Upper lobe of left lung (tissue), 6 donors: ENCODE results near the gene ZNF750. TPM values are rescaled to one million over a fixed set of nuclear protein-coding genes. Genes with fewer than 3 reads are reported as not detected.
A peak's percentile ranks its signal among the peaks of the same experiment; 100 is the strongest.

Experiments
- ATAC-seq, 2 donors: fragments of 200-7000 bp; cut with Tn5 transposase; one replicate each; pipeline ENCODE4 v1.9.1; 2022; ENCODE audit warnings: mild to moderate bottlenecking in 2 of 2, moderate library complexity in 2 of 2; ENCODE audit not compliant: low FRiP score in 2 of 2
- DNase-seq, 2 donors: peaks; one replicate each; pipeline ENCODE4 v3.0.0-alpha.2; 2019 to 2020
- H3K27ac ChIP-seq, 4 donors: fragments of 200-600 bp; sonication (generic); one replicate each; pipeline ENCODE4 v1.5.1; 2016 to 2019
- H3K27me3 ChIP-seq, 4 donors: fragments of 200-600 bp; sonication (generic); one replicate each; pipeline ENCODE4 v1.5.1; 2017 to 2019
- H3K36me3 ChIP-seq, 4 donors: fragments of 200-600 bp; sonication (generic); one replicate each; pipeline ENCODE4 v1.5.1; 2016 to 2019
- H3K4me1 ChIP-seq, 4 donors: fragments of 200-600 bp; sonication (generic); one replicate each; pipeline ENCODE4 v1.5.1; 2018 to 2019
- H3K4me3 ChIP-seq, 4 donors: fragments of 200-600 bp; sonication (generic); one replicate each; pipeline ENCODE4 v1.5.1; 2017 to 2019; ENCODE audit warnings: mild to moderate bottlenecking in 2 of 4, moderate library complexity in 1 of 4
- H3K9me3 ChIP-seq, 4 donors: fragments of 200-600 bp; sonication (generic); one replicate each; pipeline ENCODE4 v1.5.1; 2018 to 2019
- CTCF ChIP-seq, 6 experiments: fragments of 450-650 bp in 4 of 6; fragments of 200-600 bp in 2 of 6; sonication (generic) in 2 of 6; IDR thresholded peaks; one replicate each; pipeline ENCODE4 v1.5.1; 2016 to 2019; ENCODE audit warnings: antibody characterized with exemption in 6 of 6
- EP300 ChIP-seq, 4 donors: sonication (generic); formaldehyde crosslinking; IDR thresholded peaks; one replicate each; pipeline ENCODE4 v1.5.1; 2017; ENCODE audit warnings: antibody characterized with exemption in 4 of 4, control low read depth in 2 of 4
- POLR2A ChIP-seq, 4 donors: fragments of 450-650 bp; IDR thresholded peaks; one replicate each; pipeline ENCODE4 v1.5.1; 2016 to 2017; ENCODE audit warnings: antibody characterized with exemption in 4 of 4, mild to moderate bottlenecking in 2 of 4
- POLR2AphosphoS5 ChIP-seq, 2 donors: sonication (generic); formaldehyde crosslinking; IDR thresholded peaks; one replicate each; pipeline ENCODE4 v1.5.1; 2017; ENCODE audit warnings: antibody characterized with exemption in 2 of 2
- WGBS, 2 donors: methylation state at CpG; one replicate each; pipeline ENCODE4 v1.1.5; 2017 to 2018; 5-methylcytosine and 5-hydroxymethylcytosine counted together
- total RNA-seq, 6 donors: library from RNA; depleted of rRNA in 4 of 6; stranded (reverse); fragments of >200 nt in 4 of 6; gene quantifications; one replicate each; pipeline versions ENCODE4 v1.1.0 to v1.2.1, GENCODE V29; 2016 to 2021
- donor health status: DM: no; HTN: no; CAD: no; lungs with moderate emphysema.
- donor health status: DM: no; HTN: yes; CAD: no; lungs with severe emphysema.

ZNF750 gene
- total RNA-seq, 6 donors from 2014 or later: 2.9 to 14.4 (median 6.9) TPM

GRCh38 chr17:82807562-82807961 is 32.3 kb downstream of the ZNF750 start:
- H3K4me3 ChIP-seq: no peak overlapping the region
- TF ChIP-seq EP300 (IDR thresholded peaks at IDR 0.05) (no peak), POLR2AphosphoS5 (IDR thresholded peaks at IDR 0.05) (no peak), CTCF (IDR thresholded peaks at IDR 0.05) (no peak)
- H3K36me3 ChIP-seq: peaks cover 4 to 46% (median 20%) of the 10 kb centered on the region in 4 donors

DNA sequence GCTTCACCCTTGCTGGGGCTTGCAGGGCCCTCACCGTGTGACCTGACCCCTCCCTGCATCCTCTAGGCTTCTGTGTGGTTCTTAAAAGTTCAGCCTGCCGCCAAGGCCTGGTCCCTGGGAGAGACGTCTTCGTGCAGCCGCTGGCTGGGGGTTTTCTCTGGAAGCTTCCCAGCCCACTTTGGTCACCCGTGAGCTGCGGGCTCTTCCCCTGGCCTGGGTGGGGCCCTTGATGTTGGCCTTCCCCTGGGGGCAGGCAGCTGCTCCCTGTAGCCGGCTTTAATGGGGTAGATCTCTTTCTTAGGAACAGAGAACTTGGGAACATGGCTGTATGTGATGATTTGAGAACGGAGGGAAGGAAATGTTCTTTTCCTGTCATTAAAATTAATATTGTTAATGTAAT is 32.7 kb downstream of the ZNF750 start:
- Histone ChIP-seq H3K4me1 (no peaks in the 10 kb centered on the region), H3K4me3 (no peak overlapping the region), H3K36me3 (peaks cover 4 to 45% (median 20%) of the 10 kb centered on the region in 4 donors), H3K9me3 (no peaks in the 10 kb centered on the region), H3K27me3 (no peaks in the 10 kb centered on the region), H3K27ac (no peak overlapping the region)
- DNase-seq: no peak
- WGBS, 2 donors: 73 to 77% methylated on average over 4 to 8 of the region's 9 CpGs
- ATAC-seq: no peak
- TF ChIP-seq POLR2A (IDR thresholded peaks at IDR 0.05): no peak
- TF ChIP-seq CTCF (IDR thresholded peaks at IDR 0.05): no peak
- no peak for TF ChIP-seq EP300 (IDR thresholded peaks at IDR 0.05)
- no peak for TF ChIP-seq POLR2AphosphoS5 (IDR thresholded peaks at IDR 0.05)

More at GRCh38 chr17:82807562-82807961, 32.3 kb downstream of the ZNF750 start:
- no peaks in the 10 kb centered on the region for H3K9me3 ChIP-seq
- H3K27ac ChIP-seq: no peak overlapping the region
- no peak for ATAC-seq
- DNase-seq: no peak
- WGBS, 2 donors: 95% methylated on average over 18 to 21 of the region's 21 CpGs
- no peaks in the 10 kb centered on the region for H3K4me1 ChIP-seq
- no peaks in the 10 kb centered on the region for H3K27me3 ChIP-seq

- TF ChIP-seq EP300 (IDR thresholded peaks at IDR 0.05): no peak
- Histone ChIP-seq H3K4me3 (no peak overlapping the region), H3K27ac (no peak overlapping the region), H3K36me3 (peaks cover 3 to 41% (median 15%) of the 10 kb centered on the region in 4 donors), H3K27me3 (no peaks in the 10 kb centered on the region), H3K9me3 (no peaks in the 10 kb centered on the region), H3K4me1 (no peaks in the 10 kb centered on the region)
- whole genome bisulfite sequencing, 2 donors: 92 to 93% methylated on average over 17 to 20 of the region's 21 CpGs
- ATAC-seq (no peak), DNase-seq (peak in 1 of 2 donors; percentile 78)
Observed at GRCh38 chr17:82806645-82807044, 33.2 kb downstream of the ZNF750 start.

- DNase-seq (peak in 1 of 2 donors; percentile 60), ATAC-seq (no peak)
- H3K27ac ChIP-seq: no peak overlapping the region
- TF ChIP-seq CTCF (IDR thresholded peaks at IDR 0.05): no peak
- TF ChIP-seq POLR2A (IDR thresholded peaks at IDR 0.05): no peak
- TF ChIP-seq POLR2AphosphoS5 (IDR thresholded peaks at IDR 0.05): no peak
- TF ChIP-seq EP300 (IDR thresholded peaks at IDR 0.05): no peak
- H3K27me3 ChIP-seq: no peaks in the 10 kb centered on the region
- H3K4me1 ChIP-seq: no peaks in the 10 kb centered on the region
- WGBS, 2 donors: 89 to 96% methylated on average over 19 of the region's 19 CpGs
- peaks cover 0 to 34% (median 11%) of the 10 kb centered on the region in 4 donors for H3K36me3 ChIP-seq
- H3K4me3 ChIP-seq: no peak overlapping the region
- H3K9me3 ChIP-seq: no peaks in the 10 kb centered on the region
Observed at GRCh38 chr17:82805823-82806222, 34.0 kb downstream of the ZNF750 start.

DNA sequence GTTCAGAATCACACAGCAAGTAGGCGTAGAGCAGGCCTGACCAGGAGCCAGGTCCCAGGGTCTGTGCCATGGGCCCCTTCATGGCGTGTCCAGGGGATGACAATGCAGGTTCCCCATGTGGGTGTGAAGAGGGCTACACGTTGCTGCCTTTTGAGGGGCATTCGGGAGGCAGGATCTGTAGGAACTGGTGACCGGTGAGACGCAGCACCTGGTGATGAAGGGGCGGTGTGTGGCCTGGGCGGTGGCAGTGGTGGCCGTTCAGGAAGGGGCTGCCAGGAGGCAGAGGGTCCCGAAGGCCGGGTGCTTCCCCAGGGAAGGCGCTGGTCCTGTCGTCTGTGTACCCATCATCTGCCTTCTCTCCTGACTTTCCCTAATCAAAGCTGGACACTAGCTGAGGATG is 34.6 kb downstream of the ZNF750 start:
- Histone ChIP-seq H3K4me3 (no peak overlapping the region), H3K27me3 (no peaks in the 10 kb centered on the region), H3K9me3 (no peaks in the 10 kb centered on the region), H3K27ac (no peak overlapping the region), H3K4me1 (no peaks in the 10 kb centered on the region), H3K36me3 (peaks cover 0 to 32% (median 12%) of the 10 kb centered on the region in 4 donors)
- DNase-seq: peak in 1 of 2 donors; percentile 66
- no peak for ATAC-seq
- TF ChIP-seq CTCF (IDR thresholded peaks at IDR 0.05): no peak
- TF ChIP-seq POLR2AphosphoS5 (IDR thresholded peaks at IDR 0.05): no peak
- TF ChIP-seq POLR2A (IDR thresholded peaks at IDR 0.05): no peak
- no peak for TF ChIP-seq EP300 (IDR thresholded peaks at IDR 0.05)
- WGBS, 2 donors: 92 to 93% methylated on average over 12 to 13 of the region's 13 CpGs
